Stimulated activated effector memory CD8-positive, alpha-beta T cell treated with anti-CD3 and anti-CD28 coated beads, Interleukin-12 subunit alpha, Interleukin-12 subunit beta, amount 100 ng/mL, for 72 hours (primary cell): ENCODE measurements around the gene CDR2.

Source experiments
- ATAC-seq: fragments of 150-1000 bp; cut with Tn5 transposase; 2 replicates; pipeline ENCODE4 v1.10.0; 2021
- DNase-seq, 2 donors: peaks; one replicate each; pipeline ENCODE4 v3.0.0; 2021 to 2022; ENCODE audit warnings: low spot score in 2 of 2
- H3K27ac Mint-ChIP-seq: one replicate; pipeline ENCODE4 v1.8.0; 2022; ENCODE audit warnings: mild to moderate bottlenecking, mixed read lengths
- H3K36me3 Mint-ChIP-seq: one replicate; pipeline ENCODE4 v1.8.0; 2022; ENCODE audit warnings: mild to moderate bottlenecking, mixed read lengths
- H3K4me1 Mint-ChIP-seq: one replicate; pipeline ENCODE4 v1.8.0; 2022; ENCODE audit warnings: mixed read lengths
- H3K4me3 Mint-ChIP-seq: one replicate; pipeline ENCODE4 v1.8.0; 2022; ENCODE audit warnings: mild to moderate bottlenecking, mixed read lengths
- H3K9me3 Mint-ChIP-seq: one replicate; pipeline ENCODE4 v1.8.0; 2022; ENCODE audit warnings: mixed read lengths

CDR2 gene

DNA sequence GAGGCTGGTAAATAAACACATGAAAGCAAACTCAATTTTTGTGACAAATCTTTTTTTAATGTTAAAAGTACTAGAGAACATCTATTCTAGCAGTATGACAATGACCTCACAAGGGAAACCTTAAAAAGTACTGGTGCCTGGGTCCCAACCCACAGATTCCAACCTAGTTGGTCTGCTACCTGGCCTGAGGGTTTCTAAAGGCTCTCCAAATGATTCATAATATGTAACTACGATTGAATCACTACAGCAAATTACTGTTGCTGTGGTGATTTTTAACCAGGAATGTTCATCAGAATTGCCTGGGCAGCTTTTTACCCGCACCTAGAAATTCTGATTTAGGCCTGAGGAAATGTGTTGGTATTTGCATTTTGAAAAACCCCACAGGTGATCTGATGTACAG, 26.1 kb downstream of the CDR2 start:
- Mint-ChIP-seq H3K9me3 (no peaks in the 10 kb centered on the region), H3K27ac (peak overlapping the region; percentile 14), H3K4me1 (peaks cover 4% of the 10 kb centered on the region), H3K36me3 (peaks cover 65% of the 10 kb centered on the region), H3K4me3 (no peak overlapping the region)
- DNase-seq = no peak
- no peak for ATAC-seq

DNA sequence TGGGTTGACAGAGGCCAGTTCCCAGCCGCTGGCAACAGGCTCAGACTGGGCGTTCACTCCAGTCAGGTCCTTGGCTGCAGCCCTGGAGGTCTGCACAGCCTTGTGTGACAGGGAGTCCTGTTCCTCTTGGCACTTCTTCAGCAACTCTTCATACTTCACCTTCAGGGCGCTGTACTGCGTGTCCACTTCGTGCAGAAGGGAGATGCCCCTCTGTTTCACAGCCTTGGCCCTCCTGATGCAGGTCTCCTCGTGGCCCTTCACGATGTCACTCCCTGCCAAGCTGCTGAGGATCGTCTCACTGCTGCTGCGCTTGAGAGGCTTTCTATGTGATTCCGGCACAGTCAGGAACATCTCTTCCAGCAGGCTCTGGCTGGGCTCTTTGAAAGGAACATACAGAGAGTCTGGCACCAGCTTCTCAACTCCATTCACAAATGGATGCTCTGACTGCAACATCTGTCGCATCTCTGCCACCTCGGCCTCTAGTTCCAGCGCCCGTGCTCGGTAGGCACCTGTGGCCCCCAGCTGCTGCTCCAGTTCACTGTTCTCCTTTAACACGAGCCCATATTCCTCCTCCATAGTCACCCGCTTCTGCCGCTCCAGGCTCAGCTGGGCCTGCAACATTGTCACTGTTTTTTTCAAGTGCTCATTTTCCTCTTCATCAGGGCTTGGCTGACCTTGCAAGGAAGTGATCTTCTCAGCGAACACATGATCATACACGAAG, 27.2 kb downstream of the CDR2 start:
- no peak overlapping the region for H3K4me3 Mint-ChIP-seq
- H3K4me1 Mint-ChIP-seq = no peaks in the 10 kb centered on the region
- no peaks in the 10 kb centered on the region for H3K9me3 Mint-ChIP-seq
- ATAC-seq (no peak), DNase-seq (no peak)
- no peak overlapping the region for H3K27ac Mint-ChIP-seq
- peaks cover 65% of the 10 kb centered on the region for H3K36me3 Mint-ChIP-seq

DNA sequence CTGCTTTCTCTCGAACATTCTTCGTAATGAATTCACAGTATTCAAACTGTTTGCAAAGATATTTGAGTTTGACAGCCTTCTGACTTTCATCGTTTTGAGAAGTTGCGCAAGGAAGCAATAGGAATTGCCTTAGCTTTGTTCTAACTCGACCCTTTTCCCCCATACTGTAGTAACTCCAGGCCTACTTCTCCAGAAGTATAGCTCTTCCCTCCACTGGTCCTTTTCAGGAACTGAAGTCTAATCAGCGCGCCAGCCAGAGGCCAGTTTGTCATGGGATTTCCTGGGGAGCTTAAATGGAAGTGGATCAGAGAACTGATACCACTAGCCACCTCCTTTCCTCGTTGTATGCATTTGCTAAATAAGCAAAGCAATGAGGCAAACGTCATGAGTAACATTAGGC, 27.9 kb downstream of the CDR2 start:
- DNase-seq = no peak
- no peaks in the 10 kb centered on the region for H3K9me3 Mint-ChIP-seq
- no peaks in the 10 kb centered on the region for H3K4me1 Mint-ChIP-seq
- ATAC-seq = no peak
- no peak overlapping the region for H3K27ac Mint-ChIP-seq
- H3K36me3 Mint-ChIP-seq = peaks cover 65% of the 10 kb centered on the region
- no peak overlapping the region for H3K4me3 Mint-ChIP-seq

DNA sequence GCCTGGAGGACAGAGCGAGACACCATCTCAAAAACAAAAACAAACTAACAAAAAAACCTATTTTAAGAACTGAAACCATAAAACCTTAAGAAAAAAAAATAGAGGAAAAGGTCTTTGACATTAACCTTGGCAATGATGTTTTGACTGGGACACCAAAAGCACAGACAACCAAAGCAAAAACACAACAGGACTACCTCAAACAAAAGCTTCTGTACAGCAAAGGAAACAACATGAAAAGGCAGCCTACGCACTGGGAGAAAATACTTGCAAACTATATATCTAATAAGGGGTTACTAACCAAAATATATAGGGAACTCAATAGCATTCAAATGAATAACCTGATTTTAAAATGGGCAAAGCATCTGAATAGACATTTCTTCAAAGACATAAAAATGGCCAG, 32.3 kb downstream of the CDR2 start:
- peaks cover 6% of the 10 kb centered on the region for H3K4me1 Mint-ChIP-seq
- peaks cover 15% of the 10 kb centered on the region for H3K9me3 Mint-ChIP-seq
- DNase-seq (no peak), ATAC-seq (no peak)
- peaks cover 52% of the 10 kb centered on the region for H3K36me3 Mint-ChIP-seq
- no peak overlapping the region for H3K27ac Mint-ChIP-seq
- H3K4me3 Mint-ChIP-seq = no peak overlapping the region

DNA sequence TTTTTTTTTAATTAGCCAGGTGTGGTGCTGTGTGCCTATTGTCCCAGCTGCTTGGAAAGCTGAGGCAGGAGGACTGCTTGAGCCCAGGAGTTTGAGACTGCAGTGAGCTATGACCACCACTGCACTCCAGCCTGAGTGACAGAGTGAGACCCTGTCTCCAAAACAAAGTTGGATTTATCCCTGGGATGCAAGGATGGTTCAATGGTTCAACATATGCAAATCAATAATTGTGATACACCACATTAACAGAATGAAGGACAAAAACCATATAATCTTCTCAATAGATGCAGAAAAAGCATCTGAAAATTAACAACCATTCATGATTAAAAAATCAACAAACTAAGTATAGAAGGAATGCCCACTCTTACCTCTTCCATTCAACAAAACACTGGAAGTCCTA, 33.5 kb downstream of the CDR2 start:
- DNase-seq = no peak
- no peak for ATAC-seq
- Mint-ChIP-seq H3K36me3 (peaks cover 52% of the 10 kb centered on the region), H3K4me1 (peaks cover 6% of the 10 kb centered on the region), H3K4me3 (no peak overlapping the region), H3K9me3 (peaks cover 24% of the 10 kb centered on the region), H3K27ac (no peak overlapping the region)

DNA sequence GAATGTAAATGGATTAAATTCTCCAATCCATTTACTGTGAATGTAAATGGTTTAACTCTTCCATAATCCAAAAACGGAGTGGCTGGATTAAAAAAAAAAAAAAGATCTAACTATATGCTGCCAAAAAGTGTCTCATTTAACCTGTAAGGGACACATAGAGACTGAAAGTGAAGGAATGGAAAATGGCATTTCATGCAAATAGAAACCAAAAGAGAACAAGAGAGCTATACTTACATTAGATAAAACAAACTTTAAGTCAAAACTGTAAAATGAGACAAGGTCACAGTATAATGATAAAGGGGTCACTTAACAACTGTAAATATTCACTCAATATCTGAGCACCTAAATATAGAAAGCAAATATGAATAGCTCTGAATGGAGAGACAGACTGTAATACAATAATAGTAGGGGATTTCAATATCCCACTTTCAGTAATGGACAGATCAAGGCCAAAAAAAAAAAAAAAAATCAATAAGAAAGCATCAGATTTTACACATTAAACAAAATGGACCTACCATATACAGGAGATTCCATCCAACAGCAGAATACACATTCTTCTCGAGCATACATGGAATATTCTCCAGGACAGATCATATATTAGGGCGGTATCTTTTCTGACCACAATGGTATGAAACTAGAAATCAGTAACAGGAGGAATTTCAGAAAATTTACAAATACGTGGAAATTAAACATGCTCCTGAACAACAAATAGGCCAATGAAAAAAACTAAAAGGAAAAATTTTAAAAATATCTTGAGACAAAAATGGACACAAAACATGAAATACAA, 36.4 kb downstream of the CDR2 start:
- peaks cover 24% of the 10 kb centered on the region for H3K9me3 Mint-ChIP-seq
- peaks cover 60% of the 10 kb centered on the region for H3K36me3 Mint-ChIP-seq
- H3K4me1 Mint-ChIP-seq = peaks cover 6% of the 10 kb centered on the region
- H3K27ac Mint-ChIP-seq = peak overlapping the region; percentile 18
- H3K4me3 Mint-ChIP-seq = no peak overlapping the region
- no peak for ATAC-seq
- no peak for DNase-seq

DNA sequence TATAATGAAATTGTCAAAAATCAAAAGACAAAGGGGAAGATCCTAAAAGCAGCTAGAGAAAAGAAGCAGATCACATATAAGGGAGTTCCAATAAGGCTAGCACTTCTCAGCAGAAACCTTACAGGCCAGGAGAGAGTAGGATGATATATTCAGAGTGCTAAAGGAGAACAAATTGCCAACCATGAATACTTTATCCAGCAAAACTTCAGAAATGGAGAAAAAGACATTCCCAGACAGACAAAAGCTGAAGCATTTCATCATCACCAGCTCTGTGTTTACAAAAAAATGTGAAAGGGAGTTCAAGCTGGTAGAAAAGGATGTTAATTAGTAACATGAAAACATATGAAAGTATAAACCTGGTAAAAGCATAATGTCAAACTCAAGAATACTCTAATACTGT, 37.4 kb downstream of the CDR2 start:
- DNase-seq (no peak), ATAC-seq (no peak)
- Mint-ChIP-seq H3K4me1 (peaks cover 6% of the 10 kb centered on the region), H3K36me3 (peaks cover 70% of the 10 kb centered on the region), H3K27ac (no peak overlapping the region), H3K4me3 (no peak overlapping the region), H3K9me3 (peaks cover 24% of the 10 kb centered on the region)

DNA sequence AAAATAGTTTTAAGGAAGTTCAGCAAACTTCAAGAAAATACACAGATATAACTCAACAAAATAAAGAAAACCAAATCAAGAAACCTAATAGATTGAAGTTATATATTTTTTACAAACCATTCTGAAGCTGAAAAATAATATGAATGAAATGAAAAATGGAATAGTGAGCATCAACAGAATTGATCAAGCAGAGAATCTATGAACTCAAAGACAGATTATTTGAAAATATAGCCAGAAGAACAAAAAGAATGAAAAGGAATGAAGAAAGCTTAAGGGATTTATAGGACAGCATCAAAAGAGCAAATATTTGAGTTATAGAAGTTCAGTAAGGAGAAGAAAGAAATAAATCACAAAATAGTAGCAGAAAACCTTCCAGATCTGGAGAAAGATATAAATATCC, 37.8 kb downstream of the CDR2 start:
- ATAC-seq = no peak
- DNase-seq = no peak
- Mint-ChIP-seq H3K36me3 (peaks cover 75% of the 10 kb centered on the region), H3K4me3 (no peak overlapping the region), H3K9me3 (peaks cover 24% of the 10 kb centered on the region), H3K27ac (no peak overlapping the region), H3K4me1 (peaks cover 6% of the 10 kb centered on the region)

DNA sequence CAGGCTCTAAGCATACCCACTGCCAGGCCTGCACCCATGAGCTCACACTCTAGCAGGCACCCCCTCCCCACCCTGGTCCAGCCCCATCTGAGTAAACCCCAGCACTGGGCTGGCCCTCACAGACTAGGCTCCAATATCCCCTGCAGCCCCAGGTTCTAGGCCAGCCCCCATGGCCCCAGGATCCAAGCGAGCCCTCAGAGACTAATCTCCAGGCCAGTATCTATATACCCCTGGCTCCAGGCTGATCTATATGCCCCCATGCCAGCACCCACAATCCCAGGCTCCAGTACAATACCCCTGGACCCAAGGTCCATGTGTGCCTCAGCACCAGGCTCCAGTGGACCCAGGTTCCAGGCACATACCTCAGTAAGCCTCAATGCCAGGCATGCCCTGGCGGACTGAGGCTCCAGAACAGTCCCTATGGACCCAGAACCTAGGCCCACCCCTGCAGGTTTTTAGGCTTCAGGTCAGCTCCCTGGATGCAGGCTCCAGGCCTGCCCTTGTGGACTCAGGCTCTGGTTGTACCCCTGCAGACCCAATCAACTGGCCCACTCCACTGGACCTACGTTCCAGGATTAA, 38.7 kb downstream of the CDR2 start:
- no peak overlapping the region for H3K4me3 Mint-ChIP-seq
- ATAC-seq (peak; percentile 21), DNase-seq (no peak)
- peaks cover 6% of the 10 kb centered on the region for H3K4me1 Mint-ChIP-seq
- H3K36me3 Mint-ChIP-seq = peaks cover 83% of the 10 kb centered on the region
- peaks cover 24% of the 10 kb centered on the region for H3K9me3 Mint-ChIP-seq
- H3K27ac Mint-ChIP-seq = no peak overlapping the region

DNA sequence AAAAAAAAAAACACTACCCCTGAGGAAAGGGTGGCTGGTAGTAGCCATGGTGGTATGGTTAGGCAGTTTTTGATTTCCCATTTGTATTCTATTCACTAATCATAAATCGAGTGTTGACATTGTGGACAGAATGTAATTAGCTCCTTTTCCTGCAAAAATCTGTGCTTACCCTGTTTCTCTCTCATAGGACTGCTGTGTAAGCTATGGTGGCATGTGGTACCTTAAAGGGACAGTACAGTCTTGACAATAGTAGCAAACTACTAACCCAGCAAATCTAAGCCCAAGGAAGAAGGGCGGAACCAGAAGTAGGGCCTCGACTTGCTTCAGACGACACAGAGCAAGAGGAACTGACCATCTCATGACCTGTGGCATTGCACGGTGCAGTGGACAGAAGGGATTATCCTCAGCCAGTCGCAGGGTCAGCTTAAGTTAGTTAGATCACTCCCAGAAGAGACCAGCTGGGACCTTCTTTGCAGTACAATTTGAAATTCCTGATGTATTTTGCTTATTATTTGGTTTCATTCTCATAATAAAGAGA, 40.9 kb downstream of the CDR2 start:
- DNase-seq = no peak
- Mint-ChIP-seq H3K36me3 (peaks cover 92% of the 10 kb centered on the region), H3K9me3 (peaks cover 17% of the 10 kb centered on the region), H3K4me3 (no peak overlapping the region), H3K4me1 (peaks cover 6% of the 10 kb centered on the region), H3K27ac (no peak overlapping the region)
- no peak for ATAC-seq

DNA sequence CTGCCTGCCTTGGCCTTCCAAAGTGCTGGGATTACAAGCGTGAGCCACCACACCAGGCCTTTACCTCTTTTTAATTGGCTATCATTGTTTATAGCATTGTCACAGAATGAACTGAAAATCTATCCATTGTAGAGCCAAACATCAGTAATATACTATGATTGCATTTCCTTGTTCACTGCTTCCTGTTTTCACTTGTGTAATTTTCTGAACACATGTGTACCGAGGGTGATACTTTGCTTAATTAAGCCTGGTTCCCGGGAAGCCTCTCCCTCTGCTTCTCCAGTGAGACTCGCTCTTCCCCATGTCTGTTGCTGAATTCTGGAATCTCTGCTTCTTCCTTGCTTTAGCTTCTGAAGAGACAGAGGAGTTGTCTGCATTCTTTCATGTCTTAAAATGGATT, 44.1 kb downstream of the CDR2 start:
- no peak overlapping the region for H3K4me3 Mint-ChIP-seq
- no peaks in the 10 kb centered on the region for H3K9me3 Mint-ChIP-seq
- DNase-seq (no peak), ATAC-seq (no peak)
- H3K36me3 Mint-ChIP-seq = peaks cover 94% of the 10 kb centered on the region
- H3K27ac Mint-ChIP-seq = peak overlapping the region; percentile 71
- peaks cover 10% of the 10 kb centered on the region for H3K4me1 Mint-ChIP-seq

DNA sequence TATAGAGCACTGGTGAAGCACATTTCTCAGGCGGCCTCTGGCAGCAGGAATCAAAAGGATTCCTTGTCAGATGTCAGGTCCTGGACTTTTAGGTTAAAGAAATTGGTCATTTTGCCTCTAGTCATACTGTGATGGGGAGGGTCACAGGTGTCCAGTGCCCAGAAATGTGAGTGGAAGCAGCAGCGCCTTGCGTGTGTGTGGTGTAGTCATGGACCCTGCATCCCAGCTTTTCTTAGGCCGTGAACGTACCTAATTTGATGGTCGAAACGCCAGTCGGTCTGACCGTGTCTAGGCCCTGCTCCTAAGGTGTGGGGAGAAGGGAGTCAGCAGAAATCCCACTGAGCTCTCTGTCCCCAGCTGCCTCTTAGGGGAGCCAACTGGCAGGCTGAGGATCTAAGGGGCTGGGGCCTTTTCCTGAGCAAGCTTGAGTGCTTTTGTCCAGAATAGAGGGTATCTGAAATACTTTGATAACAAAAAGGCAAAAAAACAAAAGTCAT, 45.2 kb downstream of the CDR2 start:
- Mint-ChIP-seq H3K9me3 (no peaks in the 10 kb centered on the region), H3K4me3 (no peak overlapping the region), H3K36me3 (peaks cover 94% of the 10 kb centered on the region), H3K4me1 (peaks cover 14% of the 10 kb centered on the region), H3K27ac (no peak overlapping the region)
- DNase-seq (no peak), ATAC-seq (no peak)

DNA sequence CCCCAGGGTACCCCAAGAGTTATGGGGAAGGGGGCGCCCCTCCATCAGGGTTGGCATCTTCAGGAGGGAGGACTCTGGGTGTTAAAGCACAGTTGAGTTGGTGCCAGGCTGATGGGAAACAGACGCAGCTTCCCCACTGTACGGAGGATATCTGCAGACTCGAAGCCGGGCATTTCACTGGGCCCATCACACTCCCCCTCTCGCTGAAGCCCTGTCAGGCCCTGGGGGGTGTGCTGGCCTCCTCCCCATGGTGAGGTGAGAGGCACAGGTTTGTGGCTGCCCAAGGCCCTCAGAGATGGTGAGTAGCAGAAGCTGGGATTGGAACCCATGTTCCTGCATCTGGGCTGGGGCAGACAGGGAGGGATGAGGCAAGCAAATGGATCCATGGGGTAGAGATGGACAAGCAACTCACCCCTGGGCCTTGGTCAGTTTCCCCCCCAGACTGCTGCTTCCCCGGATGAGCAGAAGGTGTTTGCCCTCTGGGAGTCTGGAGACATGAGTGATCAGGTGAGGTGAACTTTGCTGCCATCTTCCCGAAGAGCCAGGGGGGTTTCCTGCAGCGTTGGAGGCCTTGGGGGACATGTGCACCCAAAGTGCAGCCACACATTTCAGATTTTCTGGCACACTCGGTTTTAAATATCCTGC, 46.2 kb downstream of the CDR2 start:
- peak overlapping the region; percentile 83 for H3K27ac Mint-ChIP-seq
- H3K4me3 Mint-ChIP-seq = no peak overlapping the region
- no peak for ATAC-seq
- peaks cover 20% of the 10 kb centered on the region for H3K4me1 Mint-ChIP-seq
- H3K9me3 Mint-ChIP-seq = no peaks in the 10 kb centered on the region
- no peak for DNase-seq
- H3K36me3 Mint-ChIP-seq = peaks cover 94% of the 10 kb centered on the region

DNA sequence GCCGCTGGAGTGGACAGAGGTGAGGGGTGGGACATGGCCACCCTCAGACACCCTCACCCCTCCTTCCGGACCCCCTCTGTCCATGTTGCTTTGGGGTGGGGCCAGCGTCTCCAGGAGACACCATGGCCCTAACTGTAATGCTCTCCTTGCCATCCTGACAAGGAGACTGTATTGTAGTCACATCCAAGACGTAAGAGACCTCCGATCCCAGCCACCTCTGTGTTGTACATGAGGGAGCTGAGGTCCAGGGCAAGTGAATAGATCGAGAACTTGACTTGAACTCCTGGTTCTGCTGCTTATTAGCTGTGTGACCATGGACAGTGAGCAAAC, 47.0 kb downstream of the CDR2 start:
- DNase-seq (no peak), ATAC-seq (no peak)
- Mint-ChIP-seq H3K4me1 (peaks cover 20% of the 10 kb centered on the region), H3K27ac (peak overlapping the region; percentile 83), H3K9me3 (no peaks in the 10 kb centered on the region), H3K36me3 (peaks cover 94% of the 10 kb centered on the region), H3K4me3 (no peak overlapping the region)

DNA sequence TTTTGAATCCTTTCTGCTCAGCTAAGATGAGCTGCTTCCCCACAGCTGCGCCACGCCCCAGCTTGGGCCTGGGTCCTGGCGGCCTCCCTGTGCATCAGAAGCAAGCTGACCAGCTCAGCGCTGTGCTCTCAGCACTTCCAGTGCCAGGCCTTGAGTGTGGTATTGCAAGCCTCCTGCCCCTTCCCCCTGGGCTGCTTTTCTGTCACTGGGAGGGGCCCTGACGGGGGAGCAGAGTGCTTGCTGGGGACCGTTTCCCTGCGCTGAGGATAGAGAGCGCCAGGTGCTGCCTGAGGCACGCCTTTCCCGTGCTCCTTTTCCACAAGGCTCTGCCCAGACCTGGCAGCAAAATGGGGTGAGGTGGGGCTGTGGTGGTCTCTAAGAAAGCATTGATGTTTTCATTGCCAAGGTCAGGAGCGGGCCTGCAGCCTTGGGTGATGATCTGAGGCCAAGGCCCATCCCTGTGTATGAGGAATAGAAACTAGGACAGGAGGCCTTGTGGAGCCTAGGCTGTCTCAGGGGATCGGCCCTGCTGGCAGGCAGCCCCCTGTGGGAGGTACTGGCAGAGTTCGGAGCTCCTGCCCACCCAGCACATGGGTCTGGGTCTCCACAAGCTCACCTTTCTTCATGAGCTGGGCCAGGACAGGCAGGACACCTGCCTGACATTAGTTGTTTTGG, 47.5 kb downstream of the CDR2 start:
- no peak overlapping the region for H3K4me3 Mint-ChIP-seq
- DNase-seq = no peak
- H3K9me3 Mint-ChIP-seq = no peaks in the 10 kb centered on the region
- H3K4me1 Mint-ChIP-seq = peaks cover 20% of the 10 kb centered on the region
- peaks cover 94% of the 10 kb centered on the region for H3K36me3 Mint-ChIP-seq
- H3K27ac Mint-ChIP-seq = peak overlapping the region; percentile 34
- no peak for ATAC-seq
